22Rv1 (cell line): ENCODE data around the gene SHISA3.

Experiments used
- CTCF ChIP-seq: fragments of 450-650 bp; IDR thresholded peaks from 2 replicates; pipeline ENCODE4 v1.5.1; 2017; ENCODE audit warnings: mild to moderate bottlenecking
- ZFX ChIP-seq: fragments of 450-650 bp; IDR thresholded peaks from 2 replicates; pipeline ENCODE4 v1.6.1; 2017; ENCODE audit warnings: antibody characterized with exemption, borderline replicate concordance

GRCh38 chr4:42399393-42399792 is 2.1 kb downstream of the SHISA3 start:
- TF ChIP-seq CTCF (no peak), ZFX (no peak)
